HG03432 (cell line): ENCODE results near the gene TOP2A.
"Not testable (repeated sequence)": the region's sequence is repeated elsewhere in the genome, so short reads cannot be mapped to it uniquely, and the experiment has no call there.

Experiments used
- ATAC-seq: cut with Tn5 transposase; IDR thresholded peaks from one replicate; pipeline ENCODE4 v1.9.1; 2021; ENCODE audit warnings: mild to moderate bottlenecking, moderate library complexity; ENCODE audit not compliant: unreplicated experiment

TOP2A gene

DNA sequence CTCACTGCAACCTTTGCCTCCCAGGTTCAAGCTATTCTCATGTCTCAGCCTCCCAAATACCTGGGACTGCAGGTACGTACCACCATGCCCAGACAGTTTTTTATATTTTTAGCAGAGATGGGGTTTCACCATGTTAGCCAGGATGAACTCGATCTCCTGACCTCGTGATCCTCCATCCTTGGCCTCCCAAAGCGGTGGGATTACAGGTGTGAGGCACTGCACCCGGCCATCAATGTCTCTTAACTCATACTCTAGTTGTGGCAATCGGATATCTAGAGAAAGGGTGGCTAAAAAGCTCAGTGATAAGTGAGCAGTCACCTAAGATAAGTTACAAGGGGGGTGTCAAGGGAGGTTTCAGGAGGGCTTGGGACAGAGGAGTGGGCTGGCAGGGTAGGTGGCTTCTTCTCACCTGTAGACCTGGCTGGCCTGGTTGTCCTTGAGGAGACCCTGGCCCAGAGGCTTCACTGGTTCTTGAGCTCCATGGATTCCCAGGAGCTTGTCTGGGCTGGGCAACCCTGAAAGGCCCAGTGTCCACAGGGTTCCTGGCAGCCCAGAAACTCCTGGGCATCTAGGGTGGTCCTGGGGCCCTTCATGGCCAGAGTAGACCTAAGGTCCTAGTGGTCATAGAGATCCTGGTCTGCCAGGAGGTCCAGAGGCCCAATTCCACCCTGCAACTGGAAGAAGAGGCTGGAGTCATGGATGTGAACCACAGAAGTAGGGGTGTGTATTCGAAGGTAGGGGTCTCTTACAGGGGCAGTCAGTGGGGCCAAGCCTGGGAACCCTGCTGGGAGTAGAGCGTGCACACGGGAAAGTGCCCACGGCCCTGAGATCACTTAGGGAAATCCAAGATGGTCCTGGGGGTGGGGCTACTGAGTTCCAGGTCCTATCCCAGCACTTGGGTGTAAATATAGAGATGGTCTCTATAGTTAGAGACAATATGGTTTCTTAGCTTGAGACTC is 12.9 kb upstream of the TOP2A start:
- no peak for ATAC-seq

GRCh38 chr17:40427002-40427491 is 9.4 kb upstream of the TOP2A start:
- ATAC-seq = no peak

DNA sequence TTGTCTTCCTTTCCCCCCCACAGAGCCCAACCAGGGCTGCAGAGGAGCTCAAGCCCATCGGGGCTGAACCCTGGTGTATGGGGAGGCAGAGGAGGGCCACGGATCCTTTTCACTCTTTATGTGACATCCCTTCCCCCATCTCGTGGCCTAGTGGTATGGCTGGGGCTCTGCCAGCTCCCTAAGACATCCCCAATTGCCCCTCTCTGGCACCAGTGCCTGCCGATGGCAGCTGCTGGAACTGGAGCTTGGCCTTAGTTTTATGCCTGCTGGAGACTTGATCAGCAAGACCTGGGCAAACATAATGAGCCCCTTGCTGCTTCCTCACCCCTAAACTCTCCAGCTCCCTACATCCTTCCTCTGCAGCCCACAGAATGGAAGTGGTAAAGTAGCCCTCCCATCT is 8.0 kb upstream of the TOP2A start:
- ATAC-seq = no peak

DNA sequence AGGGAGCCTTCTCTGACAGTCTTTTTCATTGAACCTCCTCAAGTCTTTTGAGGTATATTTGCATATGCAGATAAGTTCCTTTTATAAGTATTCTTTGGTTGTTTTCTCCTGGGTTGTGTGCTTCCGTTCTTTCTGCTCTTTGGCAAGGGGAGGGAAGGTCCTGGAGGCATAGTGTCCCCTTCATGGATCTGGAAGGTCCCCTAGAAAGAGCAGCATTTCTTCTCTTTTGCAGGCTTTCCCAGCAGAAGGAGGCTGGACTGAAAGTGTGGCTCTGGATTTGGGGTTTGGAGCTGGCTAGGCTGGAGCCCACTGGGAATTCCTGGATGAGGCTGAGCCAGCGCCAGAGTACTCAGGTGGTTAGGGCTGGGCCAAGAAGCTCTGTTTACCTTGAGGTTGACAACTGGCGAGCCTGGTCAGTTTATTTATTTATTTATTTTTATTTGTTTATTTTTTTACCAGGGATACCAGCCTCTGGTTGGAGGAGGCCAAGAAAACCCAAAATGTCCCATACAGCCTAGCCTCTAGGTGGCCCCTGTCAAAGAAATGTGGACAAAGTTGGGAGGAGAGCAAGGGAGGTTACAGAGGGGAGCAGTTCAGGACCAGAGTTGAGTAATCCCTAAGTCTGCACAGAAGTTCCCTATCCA is 5.4 kb upstream of the TOP2A start:
- ATAC-seq = no peak

GRCh38 chr17:40419559-40420331 is 2.0 kb upstream of the TOP2A start:
- no peak for ATAC-seq

- ATAC-seq = no peak
Observed at GRCh38 chr17:40418428-40418706, 671 bp upstream of the TOP2A start.

- peak; percentile 20 for ATAC-seq
Observed at GRCh38 chr17:40417258-40417608, 463 bp downstream of the TOP2A start.

- no peak for ATAC-seq
Observed at GRCh38 chr17:40416671-40417070, 1.0 kb downstream of the TOP2A start.

DNA sequence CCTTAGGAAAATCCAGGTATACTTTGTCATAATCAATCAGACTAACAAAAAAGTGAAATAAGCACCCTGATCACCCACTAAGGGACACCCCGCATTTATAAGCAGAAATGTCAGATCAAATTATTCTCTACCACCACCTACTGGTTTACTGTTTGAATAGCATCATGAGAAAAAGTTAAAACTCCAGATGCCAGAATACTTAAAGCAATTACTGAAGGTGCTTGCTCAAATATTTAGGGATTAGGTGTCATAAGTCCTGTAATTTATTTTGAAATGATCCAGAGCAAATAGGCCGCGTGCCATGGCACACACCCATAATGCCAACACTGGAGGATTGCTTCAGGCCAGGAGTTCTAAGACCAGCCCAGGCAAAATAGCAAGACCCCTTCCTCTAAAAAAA is 2.3 kb downstream of the TOP2A start:
- ATAC-seq = no peak

DNA sequence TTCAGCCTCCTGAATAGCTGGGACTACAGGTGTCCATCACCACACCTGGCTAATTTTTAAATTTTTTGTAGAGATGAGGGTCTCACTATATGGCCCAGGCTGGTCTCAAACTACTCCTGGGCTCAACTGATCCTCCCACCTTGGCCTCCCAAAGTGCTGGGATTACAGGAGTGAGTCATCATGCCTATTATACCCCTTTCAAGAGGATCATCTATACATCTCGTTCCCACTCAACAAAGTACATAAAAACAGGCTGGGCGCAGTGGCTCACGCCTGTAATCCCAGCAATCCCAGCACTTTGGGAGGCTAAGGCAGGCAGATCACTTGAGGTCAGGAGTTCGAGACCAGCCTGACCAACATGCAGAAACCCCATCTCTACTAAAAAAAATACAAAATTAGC is 3.4 kb downstream of the TOP2A start:
- ATAC-seq = not testable (repeated sequence)

DNA sequence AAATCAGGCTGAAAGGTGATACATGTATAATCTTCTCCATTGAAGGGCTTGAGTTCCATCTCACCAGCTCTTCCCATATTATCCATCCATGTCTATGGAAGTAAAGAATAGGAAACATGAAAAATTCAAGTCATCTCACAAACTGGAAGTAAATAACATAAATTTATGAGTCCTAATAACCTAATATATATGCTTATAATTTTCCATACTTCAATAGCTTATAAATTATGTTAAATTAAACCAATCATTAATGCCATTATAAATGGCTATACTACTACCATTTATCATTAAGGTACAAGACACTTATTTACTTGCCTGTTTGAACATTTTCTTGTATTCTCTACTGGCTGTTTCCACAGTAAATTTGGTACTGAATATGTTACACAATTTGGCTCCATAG is 4.8 kb downstream of the TOP2A start:
- ATAC-seq = no peak

DNA sequence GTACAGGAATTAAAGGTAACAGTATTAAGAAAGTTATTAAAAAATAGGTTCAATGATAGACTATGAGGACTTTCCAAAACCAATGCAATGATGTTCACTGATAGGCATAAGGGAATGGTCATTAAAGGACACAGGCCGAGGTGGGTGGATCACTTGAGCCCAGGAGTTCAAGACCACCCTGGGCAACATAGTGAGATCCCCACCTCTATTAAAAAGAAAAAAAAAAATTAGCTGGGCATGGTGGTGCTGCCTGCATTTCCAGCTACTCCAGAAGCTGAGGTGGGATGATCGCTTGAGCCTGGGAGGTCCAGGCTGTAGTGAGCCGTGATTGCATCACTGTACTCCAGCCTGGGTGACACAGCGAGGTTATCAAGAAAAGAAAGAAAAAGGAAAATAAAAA is 5.9 kb downstream of the TOP2A start:
- no peak for ATAC-seq

DNA sequence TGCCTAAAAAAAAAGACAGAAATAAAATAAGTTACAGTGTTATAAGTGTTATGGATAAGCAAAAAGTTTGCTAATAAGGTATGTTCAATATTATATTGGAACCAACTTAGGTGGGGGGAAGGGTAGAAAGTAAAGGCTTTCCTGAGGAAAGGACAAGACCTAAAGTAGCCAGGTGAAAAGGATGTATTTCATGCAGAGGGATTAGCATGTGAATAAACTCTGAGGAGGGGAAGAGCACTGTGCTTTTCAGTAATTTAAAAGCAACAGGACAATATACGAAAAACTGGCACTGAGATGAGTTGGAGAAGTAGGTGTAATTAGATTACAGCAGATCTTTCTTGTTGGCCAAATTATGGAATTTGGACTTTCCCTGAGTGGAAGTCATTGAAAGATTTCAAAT is 7.6 kb downstream of the TOP2A start:
- no peak for ATAC-seq

DNA sequence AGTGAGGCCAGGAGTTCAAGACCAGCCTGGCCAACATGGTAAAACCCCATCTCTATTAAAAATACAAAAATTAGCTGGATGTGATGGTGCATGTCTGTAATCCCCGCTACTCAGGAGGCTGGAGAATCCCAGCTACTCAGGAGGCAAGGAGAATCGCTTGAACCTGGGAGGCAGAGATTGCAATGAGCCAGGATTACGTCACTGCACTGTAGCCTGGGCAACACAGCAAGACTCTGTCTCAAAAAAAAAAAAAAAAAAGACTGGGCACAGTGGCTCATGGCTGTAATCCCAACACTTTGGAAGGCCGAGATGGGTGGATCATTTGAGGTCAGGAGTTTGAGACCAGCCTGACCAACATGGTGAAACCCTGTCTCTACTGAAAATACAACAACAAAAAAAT is 8.2 kb downstream of the TOP2A start:
- not testable (repeated sequence) for ATAC-seq

GRCh38 chr17:40407460-40407859 is 10.2 kb downstream of the TOP2A start:
- ATAC-seq = no peak

GRCh38 chr17:40404003-40404402 is 13.7 kb downstream of the TOP2A start:
- no peak for ATAC-seq

GRCh38 chr17:40402668-40403067 is 15.0 kb downstream of the TOP2A start:
- ATAC-seq = no peak

DNA sequence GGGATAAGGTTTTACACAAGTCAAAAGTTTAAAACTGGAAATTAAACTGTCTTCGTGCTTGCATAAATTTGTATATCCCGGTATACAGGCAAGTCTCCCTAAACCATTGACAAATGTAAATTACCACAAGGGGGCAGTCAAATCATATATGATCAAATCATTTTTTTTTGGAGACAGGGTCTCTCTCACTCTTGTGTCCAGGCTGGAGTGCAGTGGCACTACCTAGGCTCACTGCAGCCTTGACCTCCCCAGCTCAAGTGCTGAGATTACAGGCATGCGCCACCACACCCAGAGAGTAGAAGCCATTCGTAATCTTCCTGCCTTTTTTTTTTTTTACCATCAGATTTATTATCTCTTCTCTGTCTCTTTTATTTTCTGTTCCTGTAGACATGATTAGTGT is 18.5 kb downstream of the TOP2A start:
- ATAC-seq = no peak

DNA sequence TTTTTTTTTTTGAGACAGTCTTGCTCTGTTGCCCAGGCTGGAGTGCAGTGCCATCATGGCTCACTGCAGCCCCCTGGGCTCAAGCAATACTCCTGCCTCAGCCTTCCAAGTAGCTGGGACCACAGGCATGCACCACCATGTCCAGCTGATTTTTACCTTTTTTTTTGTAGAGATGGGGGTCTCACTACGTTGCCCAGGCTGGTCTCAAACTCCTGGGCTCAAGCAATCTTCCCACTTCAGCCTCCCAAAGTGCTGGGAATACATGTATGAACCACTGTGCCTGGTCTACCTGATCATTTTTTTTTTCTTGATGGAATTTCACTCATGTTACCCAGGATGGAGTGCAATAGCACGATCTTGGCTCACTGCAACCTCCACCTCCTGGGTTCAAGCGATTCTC is 31.1 kb downstream of the TOP2A start:
- not testable (repeated sequence) for ATAC-seq

- no peak for ATAC-seq
Observed at GRCh38 chr17:40382251-40382650, 35.4 kb downstream of the TOP2A start.

DNA sequence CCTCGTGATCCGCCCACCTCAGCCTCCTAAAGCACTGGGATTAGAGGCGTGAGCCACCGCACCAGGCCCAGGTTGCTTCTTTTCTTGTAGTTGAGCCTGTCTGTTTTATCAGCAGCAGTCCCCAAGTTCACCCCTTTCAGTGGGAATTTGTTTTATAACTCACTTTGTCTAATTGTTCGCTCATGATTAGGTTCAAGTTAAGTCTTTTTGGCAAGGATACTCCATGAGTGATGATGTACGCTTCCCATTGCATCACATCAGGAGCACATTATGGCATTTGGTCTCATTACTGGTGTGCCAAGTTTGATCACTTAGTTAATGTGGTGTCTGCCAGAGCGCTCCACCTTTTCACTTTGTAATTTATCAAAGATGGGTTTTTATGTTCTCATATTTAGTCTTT is 38.7 kb downstream of the TOP2A start:
- ATAC-seq = no peak

GRCh38 chr17:40377832-40378231 is 39.9 kb downstream of the TOP2A start:
- ATAC-seq = no peak
